HL-60 (cell line): ENCODE data around the gene BFSP2.

Experiments
- CTCF ChIP-seq: IDR thresholded peaks from one replicate; pipeline ENCODE4 v1.5.1; 2011; ENCODE audit warnings: low read length, control low read depth, inconsistent platforms; ENCODE audit not compliant: insufficient read depth
- POLR2AphosphoS5 ChIP-seq: IDR thresholded peaks from 2 replicates; pipeline ENCODE4 v1.6.1; 2012; ENCODE audit warnings: low read depth
- REST ChIP-seq: IDR thresholded peaks from 2 replicates; pipeline ENCODE4 v1.6.1; 2012; ENCODE audit warnings: low read depth; ENCODE audit not compliant: insufficient replicate concordance
- SPI1 ChIP-seq: IDR thresholded peaks from 2 replicates; pipeline ENCODE4 v1.6.1; 2012; ENCODE audit warnings: low read depth, mild to moderate bottlenecking, borderline replicate concordance

DNA sequence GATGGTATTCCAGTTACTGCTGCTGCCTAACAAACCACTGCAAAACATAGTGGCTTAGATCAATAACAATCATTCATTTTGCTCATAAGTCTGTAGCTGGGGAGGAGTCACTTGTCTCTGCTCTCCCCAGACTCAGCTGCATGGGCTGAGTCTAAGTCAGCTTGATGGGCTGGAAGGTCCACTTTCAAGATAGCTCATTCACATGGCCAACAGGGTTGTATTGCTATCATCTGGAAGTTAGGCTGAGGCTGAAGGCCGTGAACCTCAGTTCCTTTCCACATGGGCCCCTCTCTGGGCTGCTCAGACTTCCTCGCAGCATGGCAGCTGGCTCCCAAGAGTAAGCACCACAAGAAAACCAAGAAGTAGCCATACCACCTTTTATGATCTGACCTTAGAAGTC, 28.7 kb upstream of the BFSP2 start:
- TF ChIP-seq CTCF (no peak), POLR2AphosphoS5 (no peak), REST (no peak), SPI1 (no peak)
